Right lobe of liver (tissue), 6 donors: ENCODE data around the gene UCP1. TPM values are rescaled to one million over a fixed set of nuclear protein-coding genes. Genes with fewer than 3 reads are reported as not detected.

Source experiments
- ATAC-seq, 4 donors: fragments of 200-7000 bp; cut with Tn5 transposase; one replicate each; pipeline ENCODE4 v1.9.1; 2020; ENCODE audit warnings: mild to moderate bottlenecking in 4 of 4, moderate library complexity in 4 of 4
- DNase-seq, 3 donors: peaks; one replicate each; pipeline ENCODE4 v3.0.0-alpha.2; 2020
- H3K27ac ChIP-seq, 3 donors: fragments of 200-600 bp; one replicate each; pipeline ENCODE4 v1.8.0; 2022
- H3K27me3 ChIP-seq, 2 donors: fragments of 200-600 bp; one replicate each; pipeline ENCODE4 v1.8.0; 2022
- H3K36me3 ChIP-seq, 4 donors: fragments of 200-600 bp; sonication (generic) in 1 of 4; one replicate each; pipeline versions ENCODE4 v1.5.1 to v1.8.0; 2017 to 2022; ENCODE audit warnings: control low read depth in 1 of 4
- H3K4me1 ChIP-seq, 4 donors: fragments of 200-600 bp; sonication (generic) in 1 of 4; one replicate each; pipeline versions ENCODE4 v1.5.1 to v1.8.0; 2017 to 2022; ENCODE audit warnings: control low read depth in 1 of 4
- H3K4me3 ChIP-seq, 3 donors: fragments of 200-600 bp; one replicate each; pipeline ENCODE4 v1.8.0; 2022
- H3K9me3 ChIP-seq, 4 donors: fragments of 200-600 bp; sonication (generic) in 1 of 4; one replicate each; pipeline versions ENCODE4 v1.5.1 to v1.8.0; 2017 to 2022; ENCODE audit warnings: control low read depth in 1 of 4
- POLR2A ChIP-seq: fragments of 450-650 bp; IDR thresholded peaks from one replicate; pipeline ENCODE4 v1.6.1; 2017; ENCODE audit warnings: antibody characterized with exemption, mild to moderate bottlenecking
- WGBS: methylation state at CpG from one replicate; pipeline ENCODE4 v1.1.6; 2018; ENCODE audit warnings: low coverage, low lambda C conversion rate; ENCODE audit not compliant: insufficient coverage; ENCODE audit errors: missing lambda C conversion rate; 5-methylcytosine and 5-hydroxymethylcytosine counted together
- intact Hi-C, 2 donors: fragments of 100-400 bp; cut with DNase I; formaldehyde crosslinking; loops; one replicate each; pipeline versions ENCODE4 v1.11.2 to v1.14.1; 2022
- total RNA-seq, 6 experiments: library from RNA; depleted of rRNA in 2 of 6; stranded (reverse); fragments of >200 nt in 2 of 6; fragmentation: NEBNext Ultra II Directional in 3 of 6; extraction: Animal tissue kit (Norgen Biotek cat#: 25700) in 3 of 6; gene quantifications; one replicate each; pipeline versions ENCODE4 v1.1.0 to v1.2.4, GENCODE V29; 2016 to 2023
- TF ChIP-seq, protein P1 (sequence below), 4 donors: fragments of 200-600 bp in 3 of 4; fragments of 450-650 bp in 1 of 4; IDR thresholded peaks; one replicate each; pipeline versions ENCODE4 v1.5.1 to v1.8.0; 2016 to 2022; ENCODE audit warnings: antibody characterized with exemption in 4 of 4, mild to moderate bottlenecking in 2 of 4
- donor health status: DM: no; HTN: yes; CAD: no.
- donor health status: DM: no; HTN: no; CAD: no.
- donor health status: DM: no; HTN: no; CAD: no.
- donor health status: DM: no; HTN: yes; CAD: no.
- donor health status: DM: no; HTN: yes; CAD: no.

Gene UCP1
- total RNA-seq, 6 experiments from 2014 or later, result not detected

DNA sequence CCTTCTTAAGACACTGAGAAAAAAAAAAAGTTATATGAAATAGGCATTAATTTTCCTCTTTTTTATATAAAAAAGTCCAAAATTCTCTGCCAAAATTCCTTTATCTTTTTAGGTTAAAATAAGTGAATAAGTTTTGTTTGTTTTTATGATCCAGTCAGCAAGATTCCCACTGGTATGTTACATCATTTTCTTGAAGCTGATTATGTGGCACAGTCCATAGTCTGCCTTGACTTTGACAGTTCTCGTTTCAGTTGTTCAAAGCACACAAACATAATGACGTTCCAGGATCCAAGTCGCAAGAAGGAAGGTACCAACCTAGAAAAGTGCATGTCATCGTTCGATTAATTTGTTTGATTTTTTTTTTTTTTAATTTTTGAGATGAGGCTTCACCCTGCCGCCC, 9.1 kb downstream of the UCP1 start:
- Histone ChIP-seq H3K9me3 (no peaks in the 10 kb centered on the region), H3K4me1 (no peaks in the 10 kb centered on the region), H3K4me3 (no peak overlapping the region), H3K27ac (no peak overlapping the region), H3K36me3 (no peaks in the 10 kb centered on the region), H3K27me3 (no peaks in the 10 kb centered on the region)
- TF ChIP-seq, protein P1, sequence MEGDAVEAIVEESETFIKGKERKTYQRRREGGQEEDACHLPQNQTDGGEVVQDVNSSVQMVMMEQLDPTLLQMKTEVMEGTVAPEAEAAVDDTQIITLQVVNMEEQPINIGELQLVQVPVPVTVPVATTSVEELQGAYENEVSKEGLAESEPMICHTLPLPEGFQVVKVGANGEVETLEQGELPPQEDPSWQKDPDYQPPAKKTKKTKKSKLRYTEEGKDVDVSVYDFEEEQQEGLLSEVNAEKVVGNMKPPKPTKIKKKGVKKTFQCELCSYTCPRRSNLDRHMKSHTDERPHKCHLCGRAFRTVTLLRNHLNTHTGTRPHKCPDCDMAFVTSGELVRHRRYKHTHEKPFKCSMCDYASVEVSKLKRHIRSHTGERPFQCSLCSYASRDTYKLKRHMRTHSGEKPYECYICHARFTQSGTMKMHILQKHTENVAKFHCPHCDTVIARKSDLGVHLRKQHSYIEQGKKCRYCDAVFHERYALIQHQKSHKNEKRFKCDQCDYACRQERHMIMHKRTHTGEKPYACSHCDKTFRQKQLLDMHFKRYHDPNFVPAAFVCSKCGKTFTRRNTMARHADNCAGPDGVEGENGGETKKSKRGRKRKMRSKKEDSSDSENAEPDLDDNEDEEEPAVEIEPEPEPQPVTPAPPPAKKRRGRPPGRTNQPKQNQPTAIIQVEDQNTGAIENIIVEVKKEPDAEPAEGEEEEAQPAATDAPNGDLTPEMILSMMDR (IDR thresholded peaks at IDR 0.05), result no peak
- no peak for TF ChIP-seq POLR2A
- ATAC-seq, result no peak
- intact Hi-C loops, result no loop called here
- 77% methylated on average over 6 of the region's 6 CpGs for WGBS
- DNase-seq, result no peak

GRCh38 chr4:140557831-140558435, 10.8 kb downstream of the UCP1 start:
- H3K27ac ChIP-seq, result no peak overlapping the region
- TF ChIP-seq POLR2A, result no peak
- TF ChIP-seq, protein P1 (IDR thresholded peaks at IDR 0.05), result no peak
- no peaks in the 10 kb centered on the region for H3K36me3 ChIP-seq
- no peaks in the 10 kb centered on the region for H3K9me3 ChIP-seq
- ATAC-seq (no peak), DNase-seq (no peak)
- no peaks in the 10 kb centered on the region for H3K4me1 ChIP-seq
- 97% methylated on average over 4 of the region's 4 CpGs for WGBS
- H3K27me3 ChIP-seq, result no peaks in the 10 kb centered on the region
- intact Hi-C loops, result no loop called here
- no peak overlapping the region for H3K4me3 ChIP-seq

DNA sequence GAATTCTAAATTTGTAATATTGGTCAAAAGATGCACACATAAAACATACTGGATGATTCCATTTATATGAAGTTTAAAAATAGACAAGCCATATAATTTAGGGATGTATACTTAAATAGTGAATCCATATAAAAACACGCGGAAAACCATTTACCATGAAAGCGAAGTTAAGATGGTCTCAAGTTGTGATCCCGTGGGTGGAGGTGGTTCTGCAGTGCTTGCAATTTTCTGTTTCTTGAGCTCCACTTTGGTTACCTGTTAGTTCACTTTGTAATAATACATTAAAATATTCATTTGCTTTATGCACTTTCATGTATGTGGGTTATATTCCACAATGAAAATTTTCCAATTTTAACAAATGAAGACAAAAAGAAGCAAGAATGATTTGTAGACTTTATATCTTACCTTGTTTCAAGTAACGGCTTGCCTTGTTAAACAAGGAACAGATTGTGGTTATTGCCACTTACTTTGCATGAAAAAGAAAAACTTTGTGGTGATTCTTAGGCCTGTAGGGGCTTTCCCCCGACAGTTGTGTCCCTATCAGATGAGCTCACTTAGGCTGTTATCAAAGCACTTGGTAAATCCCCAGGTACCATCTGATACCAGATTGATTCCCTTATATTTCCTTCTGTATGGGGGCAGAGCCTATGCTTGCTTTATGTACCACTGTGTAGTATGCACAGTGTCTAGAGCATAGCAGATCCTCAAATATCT, 12.2 kb downstream of the UCP1 start:
- Histone ChIP-seq H3K27ac (no peak overlapping the region), H3K36me3 (no peaks in the 10 kb centered on the region), H3K9me3 (no peaks in the 10 kb centered on the region), H3K27me3 (no peaks in the 10 kb centered on the region), H3K4me1 (no peaks in the 10 kb centered on the region), H3K4me3 (no peak overlapping the region)
- TF ChIP-seq POLR2A, result no peak
- TF ChIP-seq, protein P1 (IDR thresholded peaks at IDR 0.05), result no peak
- intact Hi-C loops, result no loop called here
- no peak for DNase-seq
- 79% methylated on average over 6 of the region's 6 CpGs for WGBS
- no peak for ATAC-seq

GRCh38 chr4:140533951-140534480, 34.7 kb downstream of the UCP1 start:
- DNase-seq (no peak), ATAC-seq (no peak)
- Histone ChIP-seq H3K27me3 (no peaks in the 10 kb centered on the region), H3K4me3 (no peak overlapping the region), H3K27ac (no peak overlapping the region), H3K4me1 (no peaks in the 10 kb centered on the region), H3K9me3 (no peaks in the 10 kb centered on the region), H3K36me3 (peaks cover 0 to 3% (median 0%) of the 10 kb centered on the region in 4 donors)
- no peak for TF ChIP-seq POLR2A
- TF ChIP-seq, protein P1 (IDR thresholded peaks at IDR 0.05), result no peak
- intact Hi-C loops, result no loop called here
- WGBS, result 91% methylated on average over 4 of the region's 4 CpGs
